Thoracic aorta endothelial cell (primary cell): ENCODE data around the gene EPHA5. TPM values are rescaled to one million over a fixed set of nuclear protein-coding genes. Genes with fewer than 3 reads are reported as not detected.

ENCODE experiments used
- total RNA-seq: library from RNA; depleted of rRNA; stranded (reverse); fragments of >200 nt; gene quantifications from 2 replicates; pipeline ENCODE4 v1.2.3, GENCODE V29; 2012

EPHA5 gene
- total RNA-seq, result not detected in 2 replicates

DNA sequence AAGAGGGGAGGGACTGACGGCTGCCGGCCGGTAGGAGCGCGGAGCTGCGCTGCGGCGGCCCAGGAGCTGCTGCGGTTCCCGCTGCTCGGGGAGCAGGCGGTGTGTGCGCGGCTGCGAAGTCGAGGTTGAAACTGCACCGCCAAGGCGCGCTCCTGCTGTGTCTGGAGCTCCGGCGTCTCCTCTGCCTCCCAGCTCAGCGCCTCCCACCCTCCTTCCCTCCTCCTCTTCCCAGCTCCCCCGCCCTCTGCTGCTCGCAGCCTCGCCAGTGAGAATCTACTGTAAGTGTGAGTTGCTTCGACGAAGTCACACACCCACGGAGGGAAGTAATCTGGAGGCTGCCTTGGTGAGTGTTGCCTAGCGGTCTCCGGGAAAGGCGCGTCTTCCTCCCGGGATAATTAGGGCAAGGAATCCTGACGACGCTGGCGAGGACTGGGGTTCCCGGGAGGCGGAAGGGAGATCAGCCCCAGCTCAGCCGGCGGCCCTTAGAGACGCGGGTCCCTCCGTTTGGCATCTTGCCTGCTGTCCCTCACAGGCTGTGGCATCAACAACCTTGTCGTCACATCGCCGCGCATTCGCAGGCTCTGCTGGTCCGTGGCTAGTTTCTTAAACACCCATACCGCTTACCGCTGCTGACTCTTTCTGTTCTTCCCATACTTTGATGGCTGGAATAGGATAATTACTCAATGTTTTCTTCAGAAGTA, at the start of gene EPHA5:
Gene EPHA5 (minus strand): TSS at position 159 of the 701 bp plus-strand sequence. CDS start 747 bp downstream, outside the sequence.

